Neutrophil (primary cell): ENCODE results near the gene THSD4.
"Not testable (repeated sequence)": the region's sequence is repeated elsewhere in the genome, so short reads cannot be mapped to it uniquely, and the experiment has no call there.

Source experiments
- H3K27ac ChIP-seq: fragments of 200-600 bp; sonication (generic); 2 replicates; pipeline ENCODE4 v1.5.1; 2016; ENCODE audit warnings: mild to moderate bottlenecking, moderate library complexity
- H3K27me3 ChIP-seq: fragments of 200-600 bp; sonication (generic); 2 replicates; pipeline ENCODE4 v1.6.0; 2016; ENCODE audit warnings: mild to moderate bottlenecking
- H3K36me3 ChIP-seq: fragments of 200-600 bp; sonication (generic); 2 replicates; pipeline ENCODE4 v1.5.1; 2017
- H3K4me1 ChIP-seq, 2 experiments: fragments of 200-600 bp in 1 of 2; sonication (generic) in 1 of 2; 1 replicate in 1 of 2; 2 replicates in 1 of 2; pipeline versions ENCODE4 v1.5.1 to v1.6.1; 2013 to 2016; ENCODE audit warnings: low read depth in 1 of 2, low read length in 1 of 2, mild to moderate bottlenecking in 1 of 2, moderate library complexity in 1 of 2; ENCODE audit not compliant: control insufficient read depth in 1 of 2, insufficient read depth in 1 of 2
- H3K4me3 ChIP-seq, 2 experiments: fragments of 200-600 bp in 1 of 2; sonication (generic) in 1 of 2; 1 replicate in 1 of 2; 2 replicates in 1 of 2; pipeline ENCODE4 v1.5.1; 2013 to 2016; ENCODE audit warnings: low read depth in 1 of 2, low read length in 1 of 2, mild to moderate bottlenecking in 1 of 2, moderate library complexity in 1 of 2
- H3K9me3 ChIP-seq: fragments of 200-600 bp; sonication (generic); 2 replicates; pipeline ENCODE4 v1.5.1; 2016
- CTCF ChIP-seq: fragments of 200-600 bp; sonication (generic); IDR thresholded peaks from 2 replicates; pipeline ENCODE4 v1.5.1; 2016; ENCODE audit warnings: antibody characterized with exemption

THSD4 gene

GRCh38 chr15:71160976-71161375 lies 45.7 kb downstream of the THSD4 start:
- no peak overlapping the region for H3K27ac ChIP-seq
- no peak overlapping the region for H3K4me3 ChIP-seq

GRCh38 chr15:71162309-71162708 lies 47.0 kb downstream of the THSD4 start:
- Histone ChIP-seq H3K4me1 (no peaks in the 10 kb centered on the region), H3K27me3 (peaks cover 4% of the 10 kb centered on the region), H3K36me3 (no peaks in the 10 kb centered on the region), H3K4me3 (no peak overlapping the region), H3K27ac (no peak overlapping the region), H3K9me3 (no peaks in the 10 kb centered on the region)
- no peak for TF ChIP-seq CTCF

More at GRCh38 chr15:71160976-71161375, 45.7 kb downstream of the THSD4 start:
- Histone ChIP-seq H3K36me3 (no peaks in the 10 kb centered on the region), H3K27me3 (peaks cover 4% of the 10 kb centered on the region), H3K9me3 (no peaks in the 10 kb centered on the region), H3K4me1 (no peaks in the 10 kb centered on the region)
- TF ChIP-seq CTCF, result no peak

GRCh38 chr15:71164606-71165005 lies 49.3 kb downstream of the THSD4 start:
- H3K4me1 ChIP-seq, H3K4me3 ChIP-seq, H3K27me3 ChIP-seq, H3K27ac ChIP-seq, H3K36me3 ChIP-seq, H3K9me3 ChIP-seq: not testable (repeated sequence)

- no peak for TF ChIP-seq CTCF
- Histone ChIP-seq H3K36me3 (no peaks in the 10 kb centered on the region), H3K4me1 (no peaks in the 10 kb centered on the region), H3K4me3 (no peak overlapping the region), H3K27me3 (no peaks in the 10 kb centered on the region), H3K27ac (no peak overlapping the region), H3K9me3 (no peaks in the 10 kb centered on the region)
Observed at GRCh38 chr15:71167445-71168165, 52.3 kb downstream of the THSD4 start.

- no peaks in the 10 kb centered on the region for H3K27me3 ChIP-seq
- no peak overlapping the region for H3K4me3 ChIP-seq
- H3K4me1 ChIP-seq, result no peaks in the 10 kb centered on the region
- no peak overlapping the region for H3K27ac ChIP-seq
- no peaks in the 10 kb centered on the region for H3K36me3 ChIP-seq
- TF ChIP-seq CTCF, result no peak
- no peaks in the 10 kb centered on the region for H3K9me3 ChIP-seq
Observed at GRCh38 chr15:71168166-71168834, 53.0 kb downstream of the THSD4 start.

- Histone ChIP-seq H3K9me3 (no peaks in the 10 kb centered on the region), H3K4me3 (no peak overlapping the region), H3K27ac (no peak overlapping the region), H3K4me1 (no peaks in the 10 kb centered on the region), H3K27me3 (no peaks in the 10 kb centered on the region), H3K36me3 (no peaks in the 10 kb centered on the region)
- no peak for TF ChIP-seq CTCF
Observed at GRCh38 chr15:71170163-71170562, 54.9 kb downstream of the THSD4 start.
